Measurements from ENCODE around the gene CTNNA3. TPM values are rescaled to one million over a fixed set of nuclear protein-coding genes. Genes with fewer than 3 reads are reported as not detected.

CTNNA3 gene
- total and polyA plus RNA-seq, 2 of the 4 experiments (the other 2 are of a cell fraction) = 0.19 to 0.90 TPM

DNA sequence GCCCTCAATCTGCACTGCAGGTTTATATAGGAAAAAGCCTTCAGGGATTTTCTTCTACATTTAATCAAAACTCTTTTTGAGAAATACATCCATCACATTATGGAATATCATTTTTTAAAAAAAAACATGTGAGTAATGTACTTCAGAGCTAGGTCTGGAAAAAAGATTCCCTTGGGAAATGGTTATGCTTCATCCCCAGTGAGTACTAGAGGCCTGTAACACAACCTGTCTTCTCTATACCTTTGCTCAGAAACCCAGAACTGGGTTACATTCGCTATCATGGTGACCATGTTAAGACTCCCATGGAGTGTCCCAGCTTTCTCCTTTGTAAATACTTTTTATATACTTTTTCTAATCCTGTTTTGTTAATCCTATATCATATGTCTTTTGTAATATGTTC is 583.2 kb downstream of the CTNNA3 start:
- no peak overlapping the region for H4K91ac ChIP-seq (ENCODE audit: insufficient read depth, low read depth, low read length)
- no peak overlapping the region for H2AK5ac ChIP-seq (ENCODE audit: low read depth, low read length)
- no peak overlapping the region for H3K4me3 ChIP-seq (ENCODE audit: insufficient read depth, low read depth, low read length)
- no peaks in the 10 kb centered on the region for H3K79me1 ChIP-seq (ENCODE audit: low read depth in 1 of 2, low read length in 2 of 2)
- ChIA-PET POLR2A (ENCODE audit: unreplicated experiment) (no interaction called here), CTCF (no interaction called here)
- DNase-seq (no peak), ATAC-seq (ENCODE audit: low read depth) (no peak)
- H3K56ac ChIP-seq (ENCODE audit: extremely low read depth, insufficient read depth, low read length) = no peak overlapping the region
- no peak overlapping the region for H3K14ac ChIP-seq (replicated peaks; ENCODE audit: low read depth, low read length)
- H4K20me1 ChIP-seq (ENCODE audit: insufficient read depth, low read length) = no peaks in the 10 kb centered on the region
- H3K36me3 ChIP-seq (ENCODE audit: control insufficient read depth, insufficient read depth, low read length) = no peaks in the 10 kb centered on the region
- H3K9me1 ChIP-seq (ENCODE audit: insufficient read depth, low read length) = no peaks in the 10 kb centered on the region
- H3K4me1 ChIP-seq (ENCODE audit: control insufficient read depth, insufficient read depth, low read length) = no peaks in the 10 kb centered on the region
- no peak overlapping the region for H2BK5ac ChIP-seq (ENCODE audit: low read depth, low read length, poor library complexity, severe bottlenecking)
- WGBS, 2 experiments (ENCODE audit: extremely low coverage in 2 of 2, insufficient read length in 1 of 2) = no CpG with 5 or more reads among the region's 1 CpG
- no peaks in the 10 kb centered on the region for H3K27me3 ChIP-seq (ENCODE audit: control insufficient read depth, insufficient read depth, low read length)
- no peak overlapping the region for H3K9ac ChIP-seq (ENCODE audit: low read depth, low read length)
- H3K23ac ChIP-seq (ENCODE audit: low read depth, low read length) = no peak overlapping the region
- H2AK9ac ChIP-seq (replicated peaks; ENCODE audit: low read depth, low read length, poor library complexity) = no peak overlapping the region
- no peak overlapping the region for H3K18ac ChIP-seq (ENCODE audit: low read depth, low read length)
- no peak overlapping the region for H3K4me2 ChIP-seq (ENCODE audit: low read depth, low read length)
- in situ Hi-C loops (cut with MboI; ENCODE audit: low sequenced_read_pairs) (no loop called here), dilution Hi-C loops (cut with HindIII; ENCODE audit: low sequenced_read_pairs, unreplicated experiment) (no loop called here), intact Hi-C loops (cut with micrococcal nuclease) (no loop called here)
- H4K5ac ChIP-seq (ENCODE audit: low read depth, low read length) = no peak overlapping the region
- no peaks in the 10 kb centered on the region for H3K9me3 ChIP-seq (ENCODE audit: control insufficient read depth, insufficient read depth, low read length)
- TF ChIP-seq, protein P1, sequence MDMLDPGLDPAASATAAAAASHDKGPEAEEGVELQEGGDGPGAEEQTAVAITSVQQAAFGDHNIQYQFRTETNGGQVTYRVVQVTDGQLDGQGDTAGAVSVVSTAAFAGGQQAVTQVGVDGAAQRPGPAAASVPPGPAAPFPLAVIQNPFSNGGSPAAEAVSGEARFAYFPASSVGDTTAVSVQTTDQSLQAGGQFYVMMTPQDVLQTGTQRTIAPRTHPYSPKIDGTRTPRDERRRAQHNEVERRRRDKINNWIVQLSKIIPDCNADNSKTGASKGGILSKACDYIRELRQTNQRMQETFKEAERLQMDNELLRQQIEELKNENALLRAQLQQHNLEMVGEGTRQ (IDR thresholded peaks at IDR 0.05; ENCODE audit: low read depth, low read length) = no peak
- TF ChIP-seq POLR2A (IDR thresholded peaks at IDR 0.05; ENCODE audit: low read depth, low read length) = no peak
- TF ChIP-seq BHLHE40 (IDR thresholded peaks at IDR 0.05; ENCODE audit: low read depth, low read length) = no peak
- TF ChIP-seq, protein P2, sequence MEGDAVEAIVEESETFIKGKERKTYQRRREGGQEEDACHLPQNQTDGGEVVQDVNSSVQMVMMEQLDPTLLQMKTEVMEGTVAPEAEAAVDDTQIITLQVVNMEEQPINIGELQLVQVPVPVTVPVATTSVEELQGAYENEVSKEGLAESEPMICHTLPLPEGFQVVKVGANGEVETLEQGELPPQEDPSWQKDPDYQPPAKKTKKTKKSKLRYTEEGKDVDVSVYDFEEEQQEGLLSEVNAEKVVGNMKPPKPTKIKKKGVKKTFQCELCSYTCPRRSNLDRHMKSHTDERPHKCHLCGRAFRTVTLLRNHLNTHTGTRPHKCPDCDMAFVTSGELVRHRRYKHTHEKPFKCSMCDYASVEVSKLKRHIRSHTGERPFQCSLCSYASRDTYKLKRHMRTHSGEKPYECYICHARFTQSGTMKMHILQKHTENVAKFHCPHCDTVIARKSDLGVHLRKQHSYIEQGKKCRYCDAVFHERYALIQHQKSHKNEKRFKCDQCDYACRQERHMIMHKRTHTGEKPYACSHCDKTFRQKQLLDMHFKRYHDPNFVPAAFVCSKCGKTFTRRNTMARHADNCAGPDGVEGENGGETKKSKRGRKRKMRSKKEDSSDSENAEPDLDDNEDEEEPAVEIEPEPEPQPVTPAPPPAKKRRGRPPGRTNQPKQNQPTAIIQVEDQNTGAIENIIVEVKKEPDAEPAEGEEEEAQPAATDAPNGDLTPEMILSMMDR (conservative IDR thresholded peaks at IDR 0.05; ENCODE audit: low read depth, low read length) = no peak
- TF ChIP-seq MAZ (IDR thresholded peaks at IDR 0.05; ENCODE audit: borderline replicate concordance, low read depth, low read length) = no peak
- TF ChIP-seq NFE2L2 (IDR thresholded peaks at IDR 0.05; ENCODE audit: low read depth, low read length) = no peak
- no peak for TF ChIP-seq RAD21 (IDR thresholded peaks at IDR 0.05; ENCODE audit: low read length)
- TF ChIP-seq, protein P3, sequence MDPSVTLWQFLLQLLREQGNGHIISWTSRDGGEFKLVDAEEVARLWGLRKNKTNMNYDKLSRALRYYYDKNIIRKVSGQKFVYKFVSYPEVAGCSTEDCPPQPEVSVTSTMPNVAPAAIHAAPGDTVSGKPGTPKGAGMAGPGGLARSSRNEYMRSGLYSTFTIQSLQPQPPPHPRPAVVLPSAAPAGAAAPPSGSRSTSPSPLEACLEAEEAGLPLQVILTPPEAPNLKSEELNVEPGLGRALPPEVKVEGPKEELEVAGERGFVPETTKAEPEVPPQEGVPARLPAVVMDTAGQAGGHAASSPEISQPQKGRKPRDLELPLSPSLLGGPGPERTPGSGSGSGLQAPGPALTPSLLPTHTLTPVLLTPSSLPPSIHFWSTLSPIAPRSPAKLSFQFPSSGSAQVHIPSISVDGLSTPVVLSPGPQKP (IDR thresholded peaks at IDR 0.05; ENCODE audit: borderline replicate concordance, low read depth, low read length) = no peak
- no peak for TF ChIP-seq MXI1 (IDR thresholded peaks at IDR 0.05; ENCODE audit: borderline replicate concordance, low read depth, low read length)
- TF ChIP-seq CHD1 (IDR thresholded peaks at IDR 0.05; ENCODE audit: low read depth, low read length) = no peak
- no peak for TF ChIP-seq SMC3 (IDR thresholded peaks at IDR 0.05; ENCODE audit: low read depth, low read length)
- no peak for TF ChIP-seq RFX5 (IDR thresholded peaks at IDR 0.05; ENCODE audit: low read depth, low read length)
- TF ChIP-seq RCOR1 (IDR thresholded peaks at IDR 0.05; ENCODE audit: insufficient replicate concordance, low read length) = no peak
- no peak overlapping the region for H2BK15ac ChIP-seq (ENCODE audit: low read depth, low read length)
- H2BK20ac ChIP-seq (ENCODE audit: low read depth, low read length) = no peak overlapping the region
- no peak overlapping the region for H4K8ac ChIP-seq (ENCODE audit: low read depth in 2 of 2, low read length in 2 of 2)
- no peak overlapping the region for H3K4ac ChIP-seq (ENCODE audit: low read depth, low read length)
- no peak overlapping the region for H2AFZ ChIP-seq (replicated peaks; ENCODE audit: low read length, poor library complexity)
- no TSS peak for BruUV-seq (replicated peaks)
- H3K27ac ChIP-seq (ENCODE audit: insufficient read depth, low read length) = no peak overlapping the region
- H2BK120ac ChIP-seq (ENCODE audit: low read depth, low read length) = no peak overlapping the region
